SIG-M5 treated with dmso at 0.1 percent for 504 hours (cell line): ENCODE results near the gene AKT2.
A peak's percentile ranks its signal among the peaks of the same experiment; 100 is the strongest.

Experiments used
- DNase-seq: peaks from one replicate; lab custom pipeline; 2025; ENCODE audit not compliant: unreplicated experiment; lab: John Stamatoyannopoulos, UW

The AKT2 gene

DNA sequence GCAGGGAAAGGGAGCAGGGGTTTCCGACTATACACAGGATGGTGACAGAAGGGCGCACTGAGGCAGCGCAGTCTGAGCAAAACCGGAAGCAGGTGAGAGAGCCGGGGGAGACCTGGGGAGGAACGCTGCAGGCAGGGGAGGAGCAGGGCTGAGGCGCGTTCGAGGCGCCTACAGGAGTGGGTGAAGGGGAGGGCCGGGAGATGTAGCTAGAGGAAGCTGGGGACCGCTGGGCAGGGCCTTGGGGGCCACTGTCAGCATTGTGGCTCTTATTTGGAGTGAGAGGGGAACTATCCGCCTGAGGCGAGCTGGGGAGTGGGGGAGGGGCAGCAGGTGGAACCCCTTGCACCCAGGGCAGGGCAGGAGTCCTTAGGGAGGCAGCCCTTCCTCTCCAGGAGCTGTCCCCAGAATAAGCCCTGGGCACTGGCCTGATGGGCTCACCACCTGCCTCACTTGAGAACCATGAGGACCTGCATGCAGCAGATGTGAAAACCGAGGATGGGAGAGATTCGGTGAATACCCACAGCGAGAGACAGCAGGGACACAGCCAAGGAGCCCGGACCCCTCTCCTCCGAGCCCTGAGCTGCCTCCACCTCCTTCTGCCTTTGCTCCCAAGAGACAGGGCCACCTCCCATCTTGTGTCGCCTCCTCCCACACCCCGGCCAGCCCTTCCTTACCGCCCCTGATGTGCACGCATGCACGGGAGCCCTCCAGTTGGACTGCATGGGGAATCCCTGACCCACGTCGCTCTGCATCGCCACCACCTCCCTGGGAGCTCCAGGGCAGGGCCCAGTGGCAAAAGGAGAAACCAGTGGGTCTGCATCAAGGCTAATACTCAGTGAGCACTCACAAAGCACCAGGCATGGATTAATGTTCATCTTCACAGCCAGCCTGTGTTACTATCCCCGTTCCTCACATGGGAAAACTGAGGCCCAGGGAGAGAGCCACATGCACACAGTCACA, 10.3 kb downstream of the AKT2 start:
- no peak for DNase-seq

DNA sequence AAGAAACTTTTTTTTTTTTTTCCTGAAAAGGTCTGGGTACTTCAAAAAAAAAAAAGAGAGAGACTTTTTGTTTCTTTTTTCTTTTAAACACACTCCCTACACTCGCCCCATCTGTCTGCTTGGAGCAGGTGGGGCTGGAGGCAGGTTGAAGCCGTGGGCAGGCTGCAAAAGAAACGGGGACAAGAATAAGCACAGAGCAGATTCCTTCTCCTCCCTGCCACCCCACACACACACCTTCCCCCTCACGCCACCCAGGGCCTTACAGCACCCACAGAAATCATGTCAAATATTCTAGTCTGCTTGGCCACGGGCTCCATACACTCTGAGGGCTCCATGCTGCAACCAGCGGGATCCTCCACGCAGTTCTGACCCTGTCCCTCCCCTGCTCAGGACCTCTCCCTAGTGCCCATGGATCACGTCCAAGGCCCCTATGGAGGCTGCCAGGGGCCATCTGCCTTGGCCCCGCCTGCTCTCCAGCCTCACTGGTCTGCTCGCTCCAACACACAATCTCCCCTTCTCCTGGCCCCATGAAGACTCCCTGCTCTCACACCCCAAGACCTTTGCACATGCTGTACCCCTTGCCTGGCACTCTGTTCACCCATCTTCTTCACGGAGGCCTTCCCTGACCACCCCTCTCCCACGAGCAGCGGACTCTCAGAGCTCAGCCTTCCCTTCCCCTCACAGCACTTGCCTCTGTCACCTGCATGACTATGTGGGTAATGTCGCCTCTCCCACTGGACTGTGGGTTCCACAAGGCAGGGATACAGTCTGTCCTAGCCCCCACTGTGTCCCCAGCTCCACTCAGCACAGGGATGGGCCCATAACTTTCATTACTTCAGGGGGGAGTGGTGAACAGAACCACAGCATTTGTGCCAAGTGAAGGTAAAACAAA, 11.4 kb downstream of the AKT2 start:
- DNase-seq = no peak

DNA sequence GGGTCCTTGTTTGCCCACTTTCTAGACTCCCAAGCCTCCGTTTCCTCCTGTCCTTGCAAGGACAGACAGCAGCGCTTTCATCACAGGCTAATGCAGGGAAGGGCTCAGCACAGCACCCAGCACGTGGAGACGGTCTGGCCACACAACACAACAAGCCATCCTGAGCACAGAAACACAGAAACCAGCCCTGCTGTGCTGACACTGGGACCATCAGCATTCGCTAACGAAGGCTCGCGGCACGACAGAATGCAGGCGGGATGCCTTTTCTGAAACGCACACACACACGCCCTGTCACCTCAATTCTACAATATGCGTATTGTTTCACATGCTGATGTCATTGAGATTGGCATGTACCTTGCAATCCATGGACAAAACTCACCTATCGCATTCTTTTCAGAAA, 12.9 kb downstream of the AKT2 start:
- no peak for DNase-seq

DNA sequence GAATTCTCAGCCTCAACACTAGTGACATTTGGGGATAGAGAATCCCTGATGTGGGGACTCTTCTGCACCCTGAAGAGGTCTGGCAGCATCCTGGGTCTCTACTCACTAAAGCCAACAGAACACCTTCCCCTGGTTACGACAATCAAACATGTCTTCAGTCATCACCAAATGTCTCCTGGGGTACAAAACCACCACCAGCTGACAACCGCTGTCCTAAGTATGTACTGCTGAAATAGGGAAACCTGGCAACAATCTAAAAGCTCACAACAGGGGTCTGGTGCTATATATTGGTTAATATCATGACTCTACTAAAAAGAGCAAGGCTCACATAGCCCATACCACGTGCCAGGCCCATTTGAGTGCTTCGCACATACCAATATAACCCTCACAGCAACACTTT, 13.4 kb downstream of the AKT2 start:
- no peak for DNase-seq

DNA sequence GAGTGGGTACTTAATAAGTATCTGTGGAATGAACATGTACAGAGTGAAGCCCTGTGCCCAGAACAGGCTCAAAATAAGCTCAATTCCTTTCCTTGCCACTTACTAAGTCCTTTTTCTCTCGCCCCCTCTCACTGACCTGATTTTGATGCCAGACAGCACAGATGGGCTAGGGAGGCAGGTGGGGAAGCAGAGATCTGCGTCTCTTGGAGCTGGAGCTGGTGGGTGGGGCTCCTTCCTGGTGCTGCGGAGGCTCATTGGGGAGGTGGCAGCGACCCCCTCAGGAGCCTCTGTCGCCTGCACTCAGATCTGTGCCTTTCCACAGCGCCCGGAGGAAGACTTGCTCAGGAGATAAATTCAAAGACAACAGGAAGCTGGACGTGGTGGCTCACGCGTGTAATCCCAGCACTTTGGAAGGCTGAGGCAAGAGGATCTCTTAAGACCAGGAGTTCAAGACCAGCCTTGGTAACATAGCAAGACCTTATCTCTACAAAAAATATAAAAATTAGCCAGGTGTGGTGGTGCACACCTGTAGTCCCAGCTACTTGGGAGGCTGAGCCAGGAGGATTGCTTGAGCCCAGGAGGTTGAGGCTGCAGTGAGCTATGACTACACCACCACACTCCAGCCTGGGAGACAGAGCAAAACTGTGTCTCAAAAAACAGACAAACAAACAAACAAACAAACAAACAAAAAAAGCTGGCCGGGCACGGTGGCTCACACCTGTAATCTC, 14.6 kb downstream of the AKT2 start:
- DNase-seq = no peak

DNA sequence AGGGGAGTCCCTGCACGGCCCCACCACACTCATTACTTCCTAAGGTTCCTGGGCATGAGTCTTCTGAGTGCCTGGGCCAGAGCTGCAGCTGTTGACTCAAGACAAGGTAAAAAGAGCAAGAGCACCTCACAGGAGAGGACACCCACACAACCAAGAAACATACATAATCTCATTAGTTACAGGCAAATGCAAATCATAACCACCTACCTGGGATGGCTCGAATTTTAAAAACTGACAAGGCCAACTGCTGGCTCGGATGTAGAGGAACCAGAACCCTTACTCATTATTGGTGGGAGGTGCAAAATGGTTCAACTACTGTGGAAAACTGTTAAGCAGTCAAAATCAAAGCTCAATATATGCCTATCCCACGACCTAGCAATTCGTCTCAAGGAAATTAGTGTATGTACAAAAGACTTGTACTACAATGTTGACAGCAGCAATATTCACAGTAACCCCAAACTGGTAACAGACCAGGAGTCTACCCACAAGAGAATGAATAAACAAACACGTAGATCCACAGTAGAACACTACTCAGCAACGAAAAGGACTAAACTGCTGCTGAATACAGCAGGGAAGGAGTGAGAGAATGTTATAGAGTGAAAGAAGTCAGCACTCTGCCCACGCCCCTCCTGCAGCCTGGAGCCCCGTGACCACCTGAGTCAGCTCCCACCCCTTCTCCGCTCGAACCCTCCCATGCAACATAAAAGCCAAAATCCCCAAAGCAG, 15.8 kb downstream of the AKT2 start:
- no peak for DNase-seq

DNA sequence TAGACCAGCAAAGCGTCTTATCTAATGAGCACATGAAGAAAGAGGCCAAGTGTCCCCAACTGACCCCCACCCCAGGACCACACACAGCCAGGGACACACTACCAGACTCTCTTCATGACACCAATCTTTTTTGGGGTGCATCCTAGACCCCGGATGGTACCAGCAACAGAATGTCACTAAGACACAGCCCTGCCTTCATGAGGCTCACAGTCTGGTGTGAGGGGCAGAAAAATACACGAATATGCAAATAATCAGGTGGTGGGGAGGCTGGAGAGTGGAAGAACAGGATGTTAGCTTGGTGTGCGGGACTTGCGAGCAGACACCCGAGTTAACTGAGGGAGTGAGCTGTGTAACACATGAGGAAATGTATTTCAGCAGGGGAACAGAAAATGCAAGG, 17.5 kb downstream of the AKT2 start:
- no peak for DNase-seq

DNA sequence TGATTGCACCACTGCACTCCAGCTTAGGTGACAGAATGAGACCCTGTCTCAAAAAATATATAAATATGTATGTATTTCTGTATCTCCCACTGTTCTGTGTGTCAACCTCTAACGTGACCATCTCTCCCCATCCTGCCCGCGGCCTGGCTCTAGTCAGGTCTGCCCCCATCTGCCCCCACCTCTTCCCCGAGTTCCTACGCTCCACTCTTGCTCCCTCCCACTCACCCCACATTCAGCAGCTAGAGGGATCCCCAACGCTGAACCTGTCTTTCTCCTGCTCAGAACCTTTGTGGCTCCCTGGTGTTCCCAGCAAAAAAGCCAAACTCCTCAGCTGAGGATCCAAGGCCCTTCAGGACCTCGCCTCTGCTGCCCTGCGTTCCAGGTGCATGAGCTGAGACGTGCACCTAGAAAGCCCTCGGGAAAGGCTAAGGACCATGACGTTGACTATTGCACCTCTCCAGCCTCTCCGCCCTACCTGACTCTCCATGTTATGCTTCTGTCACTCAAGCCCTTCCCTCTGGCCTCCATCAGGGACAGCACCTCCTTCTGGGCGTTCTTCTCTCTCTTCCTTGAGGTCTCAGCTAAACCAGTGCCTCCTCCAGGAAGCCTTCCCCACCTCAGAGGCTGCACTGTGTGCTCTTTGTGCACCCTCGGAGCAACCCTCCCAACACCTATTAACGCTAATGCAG, 18.1 kb downstream of the AKT2 start:
- DNase-seq = no peak

DNA sequence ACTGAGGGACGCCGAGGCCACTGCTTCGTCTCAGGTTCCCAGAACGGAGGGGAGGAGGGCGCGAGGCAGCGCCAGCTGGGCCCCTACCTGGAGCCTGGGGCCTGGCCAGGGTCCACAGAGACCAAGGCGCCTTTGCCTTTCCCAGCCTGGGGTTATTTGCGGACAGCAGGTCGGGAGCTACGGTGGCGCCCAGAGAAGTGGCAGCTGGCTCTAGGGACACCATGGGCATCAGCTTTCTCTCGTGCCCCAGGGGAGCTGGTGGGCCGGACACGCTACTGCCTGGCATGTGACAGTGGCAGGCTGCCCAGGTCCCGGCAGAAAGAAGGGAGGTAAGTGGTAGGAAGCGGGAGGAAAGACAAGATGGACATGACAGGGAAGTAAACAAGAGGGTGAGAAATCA, 19.0 kb downstream of the AKT2 start:
- DNase-seq = no peak

DNA sequence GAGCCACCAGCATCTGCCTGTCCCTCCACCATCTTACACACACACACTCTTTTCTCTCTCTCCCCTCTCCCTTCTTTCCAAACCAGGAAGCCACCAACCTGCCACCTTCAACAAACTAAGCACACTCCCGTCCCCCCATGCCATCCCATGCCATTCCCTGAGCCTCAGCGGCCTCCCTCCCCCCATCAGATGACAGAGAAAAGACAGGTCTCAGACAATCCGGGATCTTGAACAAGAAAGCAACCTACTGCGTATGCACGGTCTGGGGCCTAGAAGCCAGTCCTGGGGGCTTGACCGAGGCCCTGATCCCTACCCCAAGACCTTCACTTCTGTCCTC, 19.4 kb downstream of the AKT2 start:
- DNase-seq = no peak

DNA sequence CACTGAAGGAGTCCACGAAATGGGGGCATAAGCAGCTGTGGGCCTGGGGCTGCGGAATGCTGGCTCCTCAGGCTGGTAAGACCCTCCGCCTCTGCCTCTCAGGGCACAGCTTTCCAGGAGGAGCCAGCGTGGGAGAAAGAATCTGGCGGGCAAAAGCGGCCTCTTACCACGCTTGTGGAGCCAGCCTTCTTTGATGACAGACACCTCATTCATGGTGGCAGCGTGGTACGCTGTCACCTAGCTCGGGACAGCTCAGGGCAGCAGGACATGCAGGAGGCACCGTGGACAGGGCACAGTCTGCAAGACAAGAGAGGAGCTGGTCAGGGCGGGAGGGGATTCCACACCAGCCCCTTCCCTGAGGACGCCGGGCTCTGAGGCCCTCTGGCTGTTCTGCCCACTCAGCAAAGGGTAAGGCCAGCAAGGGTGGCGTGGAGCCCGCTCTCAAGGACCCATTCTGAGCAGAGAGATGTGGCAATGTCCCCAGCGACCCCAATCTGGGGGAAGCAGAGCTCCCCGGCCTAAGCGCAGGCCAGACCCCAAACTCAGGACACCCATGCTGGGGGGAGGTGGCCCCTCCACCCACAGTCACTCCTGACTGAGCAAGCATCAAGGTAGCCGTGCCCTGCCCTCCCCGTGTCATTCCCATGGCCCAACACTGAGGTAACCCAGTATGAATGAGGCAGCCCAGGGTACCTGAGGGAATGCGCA, 19.9 kb downstream of the AKT2 start:
- no peak for DNase-seq

DNA sequence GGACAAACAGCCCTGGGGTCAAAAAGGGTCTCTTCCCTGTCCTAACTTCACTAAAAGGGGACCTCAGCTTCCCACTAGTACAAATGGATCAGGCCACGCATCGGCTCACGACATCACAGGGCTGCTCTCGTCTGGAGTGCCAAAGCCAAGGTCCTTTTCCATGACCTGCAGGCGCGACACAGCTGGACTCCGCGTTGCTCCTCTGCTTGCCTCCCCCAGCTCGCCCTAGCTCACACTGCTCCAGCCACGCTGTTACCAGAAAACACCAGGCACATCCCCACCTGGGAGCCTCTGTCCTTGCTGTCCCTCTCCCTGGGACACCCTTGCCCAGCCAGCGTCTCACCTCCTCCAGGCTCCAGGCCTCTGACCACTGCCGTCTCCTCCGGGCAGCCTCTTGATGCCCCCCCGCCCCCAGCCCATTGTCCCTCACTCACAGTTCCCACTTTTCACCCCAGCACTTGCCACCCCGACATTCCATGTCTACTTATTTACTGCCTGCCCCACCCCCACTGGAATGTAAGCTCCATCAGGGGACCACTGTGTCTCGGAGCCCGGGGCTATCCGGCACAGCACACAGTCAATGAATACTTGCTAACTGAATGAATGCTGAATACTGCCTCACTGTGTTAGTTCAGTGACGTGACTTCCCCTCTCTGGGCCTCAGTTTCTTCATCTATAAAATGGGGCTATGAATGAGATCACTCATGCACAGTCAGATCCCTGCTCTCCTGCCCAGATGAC, 20.7 kb downstream of the AKT2 start:
- DNase-seq = no peak

DNA sequence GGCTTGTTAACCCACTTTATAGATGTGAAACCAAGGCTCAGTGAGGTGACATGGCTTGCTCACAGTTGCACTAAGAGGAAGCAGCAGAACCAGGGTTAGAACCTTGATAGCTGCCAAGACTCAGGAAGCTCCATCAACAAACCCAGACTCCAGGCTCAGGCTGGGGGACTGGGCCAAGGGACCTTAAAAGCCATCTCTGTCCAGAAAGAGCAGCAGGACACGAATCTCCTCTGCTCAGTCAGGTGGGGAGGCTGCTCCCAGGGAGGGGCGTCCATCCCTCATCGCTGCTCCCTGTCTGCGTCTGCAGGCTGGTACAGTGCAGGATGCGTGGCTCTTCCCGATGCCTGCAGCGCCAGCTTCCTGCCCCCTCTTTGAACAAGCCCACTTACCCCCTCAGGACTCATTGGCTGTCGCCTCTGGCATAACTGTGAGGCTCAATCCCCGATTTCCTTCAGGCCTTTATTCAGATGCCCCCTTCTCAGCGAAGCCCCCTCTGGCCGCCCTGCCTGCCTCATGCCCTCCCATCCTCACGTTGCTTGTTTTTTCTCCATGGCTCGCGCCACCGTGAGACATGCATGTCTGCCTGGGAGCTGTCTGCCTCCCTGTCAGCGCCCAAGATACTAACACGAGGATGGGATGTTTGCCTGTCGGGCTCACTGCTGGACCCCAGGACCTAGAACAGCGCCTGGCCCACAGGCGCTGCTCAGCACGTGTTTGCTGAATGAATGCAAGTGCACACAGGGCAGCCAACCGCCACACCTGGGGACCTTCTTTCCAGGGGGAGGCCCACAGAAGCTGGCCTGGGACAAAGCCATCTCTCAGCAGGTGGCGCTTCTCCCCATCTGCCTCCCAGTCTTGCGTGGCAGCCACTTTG, 21.5 kb downstream of the AKT2 start:
- DNase-seq = no peak

DNA sequence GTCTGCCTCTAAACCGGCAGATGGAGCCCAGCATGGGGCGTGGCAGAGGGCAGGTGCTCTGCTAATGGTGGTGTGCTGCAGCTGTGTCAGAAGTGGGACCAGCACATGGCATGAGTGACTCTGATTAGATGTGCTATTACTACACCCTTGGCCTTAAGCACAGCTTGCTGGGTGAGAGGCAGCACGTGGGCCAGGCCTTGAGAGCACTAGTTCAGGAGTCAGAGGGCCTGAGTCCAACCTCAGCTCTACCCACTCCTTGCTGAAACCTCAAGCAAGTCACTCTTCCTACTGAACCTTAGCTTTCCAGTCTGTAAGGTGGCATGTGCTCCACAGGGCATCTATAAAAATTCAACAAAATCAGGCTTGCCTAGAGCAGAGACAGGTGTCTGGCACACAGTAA, 22.7 kb downstream of the AKT2 start:
- DNase-seq = no peak

DNA sequence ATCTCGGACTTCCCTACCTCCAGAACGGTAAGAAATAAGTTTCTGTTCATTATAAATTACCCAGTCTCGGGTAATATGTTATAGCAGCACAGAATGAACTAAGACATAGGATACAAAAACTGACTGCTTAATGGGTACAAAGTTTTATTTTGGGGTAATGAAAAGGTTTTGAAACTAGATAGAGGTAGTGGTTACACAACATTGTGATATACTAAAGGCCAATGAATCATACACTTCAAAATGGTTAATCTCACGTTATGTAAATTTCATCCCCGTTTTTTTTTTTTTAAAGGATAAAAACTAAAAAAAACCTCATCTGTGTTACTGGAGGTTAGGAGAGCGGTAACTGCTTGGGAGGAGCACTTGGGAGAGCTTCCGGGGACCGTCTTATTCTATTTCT, 23.5 kb downstream of the AKT2 start:
- DNase-seq = no peak

DNA sequence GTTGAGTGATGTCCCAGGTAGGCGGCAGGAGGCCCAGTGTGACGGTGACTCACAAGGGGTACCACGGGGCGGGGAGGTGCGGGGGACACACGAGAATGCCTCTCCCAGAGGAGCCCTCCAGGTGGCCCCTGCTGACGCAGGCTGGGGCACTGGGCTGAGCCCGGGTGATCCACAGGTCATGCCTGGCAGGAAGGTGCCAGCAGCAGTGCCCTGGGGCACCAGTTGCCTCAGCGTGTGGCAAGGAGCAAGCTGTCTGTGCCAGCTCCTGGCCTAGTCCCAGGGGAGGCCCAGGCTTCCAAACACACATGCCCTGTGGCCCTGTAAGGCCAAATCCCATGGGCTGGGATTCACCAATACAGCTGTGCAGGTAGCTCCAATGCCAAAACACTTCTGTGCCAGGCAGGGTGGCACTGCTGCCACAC, 28.0 kb downstream of the AKT2 start:
- DNase-seq = peak; percentile 17

DNA sequence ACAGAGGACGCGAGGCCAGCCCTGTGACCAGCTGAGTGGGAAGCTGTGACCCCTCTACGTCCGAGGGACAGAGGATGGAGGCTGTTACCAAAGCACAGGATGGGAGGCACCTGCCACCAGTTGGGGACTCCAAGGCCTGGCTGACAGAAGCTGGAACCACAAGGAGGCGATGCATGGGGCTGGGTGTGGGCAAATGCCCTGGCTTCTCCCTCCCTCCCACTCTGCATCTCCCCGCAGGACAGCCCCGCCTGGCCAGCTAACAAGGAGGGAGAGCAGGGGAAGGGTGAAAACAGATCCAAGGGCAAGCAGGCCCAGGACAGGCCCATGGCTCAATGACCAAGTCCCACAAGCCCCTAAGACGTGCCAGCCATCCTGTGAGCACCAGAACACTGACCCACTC, 28.6 kb downstream of the AKT2 start:
- no peak for DNase-seq

DNA sequence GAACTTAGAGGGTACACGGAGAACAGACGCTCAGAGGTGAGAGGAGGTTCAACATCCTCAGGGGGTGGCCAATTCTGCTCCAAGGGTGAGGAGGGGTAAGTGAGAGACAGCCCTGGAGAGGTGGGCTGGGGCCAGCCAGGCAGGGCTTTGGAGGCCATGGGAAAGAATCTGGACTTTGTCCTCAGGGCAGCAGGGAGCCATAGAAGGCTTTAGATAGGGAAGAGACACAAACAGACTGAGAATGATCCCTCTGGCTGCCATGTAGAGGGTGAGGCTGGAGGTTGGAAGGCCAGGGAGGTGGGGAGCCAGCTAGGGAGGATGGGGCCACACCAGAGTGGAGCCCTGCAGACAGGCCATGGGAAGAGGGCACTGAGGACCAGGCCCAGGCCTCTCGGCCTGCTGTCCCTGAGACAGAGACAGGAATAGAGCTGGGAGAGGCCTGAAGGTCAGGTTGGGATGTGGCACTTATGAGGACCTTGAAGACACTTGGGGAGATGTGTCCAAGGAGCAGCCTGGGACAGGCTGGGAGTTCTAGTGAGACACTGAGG, 29.5 kb downstream of the AKT2 start:
- DNase-seq = no peak
